OCI-LY7 (cell line): ENCODE results near the gene CACNA1D.

ENCODE experiments used
- CTCF ChIP-seq: fragments of 200-600 bp; sonication (generic); conservative IDR thresholded peaks from 2 replicates; pipeline ENCODE4 v1.5.1; 2014; ENCODE audit warnings: mild to moderate bottlenecking, antibody characterized with exemption, low read length, moderate library complexity, mixed read lengths
- EZH2phosphoT487 ChIP-seq: fragments of 200-600 bp; sonication (generic); IDR thresholded peaks from 2 replicates; pipeline ENCODE4 v1.6.1; 2018; ENCODE audit warnings: low read depth, borderline replicate concordance, mild to moderate bottlenecking, mixed run types, antibody characterized with exemption, low read length, moderate library complexity, mixed read lengths

- TF ChIP-seq CTCF: no peak
- TF ChIP-seq EZH2phosphoT487: no peak
Measured at GRCh38 chr3:53808496-53808895, 314.1 kb downstream of the CACNA1D start.
